ENCODE data around the gene ALMS1. TPM values are rescaled to one million over a fixed set of nuclear protein-coding genes. Genes with fewer than 3 reads are reported as not detected.
"Not testable (repeated sequence)": the region's sequence is repeated elsewhere in the genome, so short reads cannot be mapped to it uniquely, and the experiment has no call there.

ALMS1 gene
- total RNA-seq, 2 experiments from 2014 or later: 15.4 to 15.8 TPM

GRCh38 chr2:73414696-73415095 lies 29.1 kb downstream of the ALMS1 start:
- DNase-seq: no peak
- CTCF ChIA-PET: no interaction called here
- intact Hi-C loops (cut with micrococcal nuclease): no loop called here
- peaks cover 7% of the 10 kb centered on the region for H3K4me1 Mint-ChIP-seq (ENCODE audit: low read depth)
- no peaks in the 10 kb centered on the region for H3K27me3 Mint-ChIP-seq (ENCODE audit: low read depth)
- H3K4me3 Mint-ChIP-seq: no peak overlapping the region
- H3K36me3 Mint-ChIP-seq (ENCODE audit: low read depth): peaks cover 12% of the 10 kb centered on the region
- H3K9me3 Mint-ChIP-seq: no peaks in the 10 kb centered on the region
- H3K27ac Mint-ChIP-seq: no peak overlapping the region

GRCh38 chr2:73415906-73416305 lies 30.3 kb downstream of the ALMS1 start:
- no peak for DNase-seq
- Mint-ChIP-seq H3K27ac (no peak overlapping the region), H3K4me3 (no peak overlapping the region), H3K27me3 (ENCODE audit: low read depth) (no peaks in the 10 kb centered on the region), H3K36me3 (ENCODE audit: low read depth) (peaks cover 14% of the 10 kb centered on the region), H3K9me3 (no peaks in the 10 kb centered on the region), H3K4me1 (ENCODE audit: low read depth) (peaks cover 7% of the 10 kb centered on the region)
- CTCF ChIA-PET: no interaction called here
- intact Hi-C loops (cut with micrococcal nuclease): no loop called here

- peaks cover 7% of the 10 kb centered on the region for H3K4me1 Mint-ChIP-seq (ENCODE audit: low read depth)
- no peak overlapping the region for H3K27ac Mint-ChIP-seq
- no peaks in the 10 kb centered on the region for H3K9me3 Mint-ChIP-seq
- CTCF ChIA-PET: no interaction called here
- no peak overlapping the region for H3K4me3 Mint-ChIP-seq
- no peaks in the 10 kb centered on the region for H3K27me3 Mint-ChIP-seq (ENCODE audit: low read depth)
- intact Hi-C loops (cut with micrococcal nuclease): no loop called here
- H3K36me3 Mint-ChIP-seq (ENCODE audit: low read depth): peaks cover 12% of the 10 kb centered on the region
- DNase-seq: no peak
Measured at GRCh38 chr2:73418343-73418742, 32.7 kb downstream of the ALMS1 start.

DNA sequence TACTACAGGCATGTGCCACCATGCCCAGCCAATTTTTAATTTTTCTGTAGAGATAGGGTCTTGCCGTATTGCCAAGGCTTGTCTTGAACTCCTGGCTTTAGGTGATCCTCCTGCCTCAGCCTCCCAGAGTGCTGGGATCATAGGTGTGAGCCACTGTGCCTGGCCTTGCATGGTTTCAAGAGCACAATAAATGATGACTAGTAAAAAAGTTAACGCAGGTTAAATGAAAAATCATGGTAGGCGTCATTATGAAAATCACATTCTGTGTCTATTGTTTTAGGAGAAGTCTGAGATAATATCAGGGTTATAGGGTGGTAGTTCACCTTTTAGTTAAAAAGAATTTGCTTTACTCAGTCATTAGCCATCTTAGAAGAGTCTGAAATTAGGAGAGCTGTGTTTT lies 38.3 kb downstream of the ALMS1 start:
- peaks cover 23% of the 10 kb centered on the region for H3K36me3 Mint-ChIP-seq (ENCODE audit: low read depth)
- H3K4me1 Mint-ChIP-seq (ENCODE audit: low read depth): no peaks in the 10 kb centered on the region
- intact Hi-C loops (cut with micrococcal nuclease): no loop called here
- H3K27me3 Mint-ChIP-seq (ENCODE audit: low read depth): no peaks in the 10 kb centered on the region
- no peak overlapping the region for H3K4me3 Mint-ChIP-seq
- H3K27ac Mint-ChIP-seq: no peak overlapping the region
- CTCF ChIA-PET: no interaction called here
- no peaks in the 10 kb centered on the region for H3K9me3 Mint-ChIP-seq
- no peak for DNase-seq

- CTCF ChIA-PET: interaction anchor here (0.9 kb wide), 1 partner anchor 20 kb away, joined by 3 read pairs; no protein-coding TSS in a partner anchor
- H3K27me3 Mint-ChIP-seq (ENCODE audit: low read depth): no peaks in the 10 kb centered on the region
- no peak for DNase-seq
- H3K4me3 Mint-ChIP-seq: no peak overlapping the region
- intact Hi-C loops (cut with micrococcal nuclease): no loop called here
- H3K36me3 Mint-ChIP-seq (ENCODE audit: low read depth): peaks cover 20% of the 10 kb centered on the region
- H3K4me1 Mint-ChIP-seq (ENCODE audit: low read depth): no peaks in the 10 kb centered on the region
- no peaks in the 10 kb centered on the region for H3K9me3 Mint-ChIP-seq
- no peak overlapping the region for H3K27ac Mint-ChIP-seq
Measured at GRCh38 chr2:73426176-73426575, 40.5 kb downstream of the ALMS1 start.

- intact Hi-C loops (cut with micrococcal nuclease): no loop called here
- no peak overlapping the region for H3K27ac Mint-ChIP-seq
- no peaks in the 10 kb centered on the region for H3K4me1 Mint-ChIP-seq (ENCODE audit: low read depth)
- CTCF ChIA-PET: interaction anchor here (0.6 kb wide), 1 partner anchor 758 kb away, joined by 4 read pairs; no protein-coding TSS in a partner anchor
- no peaks in the 10 kb centered on the region for H3K27me3 Mint-ChIP-seq (ENCODE audit: low read depth)
- H3K4me3 Mint-ChIP-seq: no peak overlapping the region
- H3K9me3 Mint-ChIP-seq: no peaks in the 10 kb centered on the region
- DNase-seq: no peak
- peaks cover 14% of the 10 kb centered on the region for H3K36me3 Mint-ChIP-seq (ENCODE audit: low read depth)
Measured at GRCh38 chr2:73436019-73436418, 50.4 kb downstream of the ALMS1 start.

DNA sequence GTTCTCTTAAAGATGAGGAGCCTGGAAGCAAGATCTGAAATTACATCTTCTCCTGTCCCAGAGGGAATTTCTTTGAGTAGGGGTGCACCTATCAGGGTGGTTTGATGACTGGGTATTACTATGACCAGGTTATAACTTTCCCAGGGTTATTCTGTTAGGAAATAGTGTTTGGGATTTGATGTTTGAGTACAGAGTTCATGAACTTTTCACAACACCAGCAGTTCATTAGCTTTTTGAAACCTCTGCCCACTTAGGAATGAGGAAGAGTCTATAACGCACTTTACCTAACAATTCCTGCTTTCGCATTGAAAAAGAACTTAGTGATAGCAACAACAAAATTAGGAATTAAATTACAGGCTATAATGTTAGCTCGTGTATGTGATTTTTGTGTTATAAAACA lies 58.6 kb downstream of the ALMS1 start:
- DNase-seq: no peak
- CTCF ChIA-PET: no interaction called here
- H3K27me3 Mint-ChIP-seq (ENCODE audit: low read depth): no peaks in the 10 kb centered on the region
- no peak overlapping the region for H3K27ac Mint-ChIP-seq
- H3K36me3 Mint-ChIP-seq (ENCODE audit: low read depth): peaks cover 44% of the 10 kb centered on the region
- H3K9me3 Mint-ChIP-seq: no peaks in the 10 kb centered on the region
- no peaks in the 10 kb centered on the region for H3K4me1 Mint-ChIP-seq (ENCODE audit: low read depth)
- no peak overlapping the region for H3K4me3 Mint-ChIP-seq
- intact Hi-C loops (cut with micrococcal nuclease): no loop called here

DNA sequence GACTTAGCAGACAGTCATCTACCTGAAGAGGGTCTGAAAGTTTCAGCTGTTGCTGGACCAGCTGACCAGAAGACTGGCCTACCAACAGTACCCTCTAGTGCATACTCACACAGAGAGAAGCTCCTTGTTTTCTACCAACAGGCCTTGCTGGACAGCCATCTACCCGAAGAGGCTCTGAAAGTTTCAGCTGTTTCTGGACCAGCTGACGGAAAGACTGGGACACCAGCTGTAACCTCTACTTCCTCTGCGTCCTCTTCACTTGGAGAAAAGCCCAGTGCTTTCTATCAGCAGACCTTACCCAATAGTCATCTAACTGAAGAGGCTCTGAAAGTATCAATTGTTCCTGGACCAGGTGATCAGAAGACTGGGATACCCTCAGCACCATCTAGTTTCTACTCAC lies 63.2 kb downstream of the ALMS1 start:
- H3K27ac Mint-ChIP-seq: no peak overlapping the region
- H3K9me3 Mint-ChIP-seq: no peaks in the 10 kb centered on the region
- H3K27me3 Mint-ChIP-seq (ENCODE audit: low read depth): no peaks in the 10 kb centered on the region
- no peaks in the 10 kb centered on the region for H3K4me1 Mint-ChIP-seq (ENCODE audit: low read depth)
- H3K36me3 Mint-ChIP-seq (ENCODE audit: low read depth): peaks cover 54% of the 10 kb centered on the region
- H3K4me3 Mint-ChIP-seq: no peak overlapping the region
- DNase-seq: no peak
- intact Hi-C loops (cut with micrococcal nuclease): no loop called here
- CTCF ChIA-PET: interaction anchor here (0.6 kb wide), 1 partner anchor 27 kb away, joined by 3 read pairs; no protein-coding TSS in a partner anchor

DNA sequence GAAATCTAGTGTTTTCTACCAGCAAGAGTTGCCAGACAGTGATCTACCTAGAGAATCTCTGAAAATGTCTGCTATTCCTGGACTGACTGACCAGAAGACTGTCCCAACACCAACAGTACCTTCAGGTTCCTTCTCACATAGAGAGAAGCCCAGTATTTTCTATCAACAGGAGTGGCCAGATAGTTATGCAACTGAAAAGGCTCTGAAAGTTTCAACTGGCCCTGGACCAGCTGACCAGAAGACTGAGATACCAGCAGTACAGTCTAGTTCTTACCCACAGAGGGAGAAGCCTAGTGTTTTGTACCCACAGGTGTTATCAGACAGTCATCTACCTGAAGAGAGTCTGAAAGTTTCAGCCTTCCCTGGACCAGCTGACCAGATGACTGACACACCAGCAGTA lies 63.8 kb downstream of the ALMS1 start:
- intact Hi-C loops (cut with micrococcal nuclease): no loop called here
- Mint-ChIP-seq H3K4me1 (ENCODE audit: low read depth) (no peaks in the 10 kb centered on the region), H3K27me3 (ENCODE audit: low read depth) (no peaks in the 10 kb centered on the region), H3K4me3 (no peak overlapping the region), H3K9me3 (no peaks in the 10 kb centered on the region), H3K27ac (no peak overlapping the region), H3K36me3 (ENCODE audit: low read depth) (peaks cover 52% of the 10 kb centered on the region)
- DNase-seq: no peak
- CTCF ChIA-PET: no interaction called here

GRCh38 chr2:73451263-73451972 lies 65.8 kb downstream of the ALMS1 start:
- Mint-ChIP-seq H3K27me3 (ENCODE audit: low read depth) (no peaks in the 10 kb centered on the region), H3K4me1 (ENCODE audit: low read depth) (no peaks in the 10 kb centered on the region), H3K36me3 (ENCODE audit: low read depth) (peaks cover 58% of the 10 kb centered on the region), H3K27ac (no peak overlapping the region), H3K9me3 (no peaks in the 10 kb centered on the region), H3K4me3 (no peak overlapping the region)
- CTCF ChIA-PET: no interaction called here
- intact Hi-C loops (cut with micrococcal nuclease): no loop called here
- no peak for DNase-seq

- DNase-seq: no peak
- Mint-ChIP-seq H3K36me3 (ENCODE audit: low read depth) (peaks cover 51% of the 10 kb centered on the region), H3K9me3 (peaks cover 6% of the 10 kb centered on the region), H3K27ac (no peak overlapping the region), H3K4me1 (ENCODE audit: low read depth) (no peaks in the 10 kb centered on the region), H3K27me3 (ENCODE audit: low read depth) (no peaks in the 10 kb centered on the region), H3K4me3 (no peak overlapping the region)
- intact Hi-C loops (cut with micrococcal nuclease): no loop called here
- CTCF ChIA-PET: no interaction called here
Measured at GRCh38 chr2:73457982-73458381, 72.3 kb downstream of the ALMS1 start.

GRCh38 chr2:73462388-73462787 lies 76.8 kb downstream of the ALMS1 start:
- Mint-ChIP-seq H3K9me3 (peaks cover 13% of the 10 kb centered on the region), H3K36me3 (ENCODE audit: low read depth) (peaks cover 22% of the 10 kb centered on the region)
- H3K27ac Mint-ChIP-seq; H3K27me3 Mint-ChIP-seq (ENCODE audit: low read depth); DNase-seq; H3K4me3 Mint-ChIP-seq; H3K4me1 Mint-ChIP-seq (ENCODE audit: low read depth); CTCF ChIA-PET; intact Hi-C loops (cut with micrococcal nuclease): not testable (repeated sequence)

- H3K4me1 Mint-ChIP-seq (ENCODE audit: low read depth): no peaks in the 10 kb centered on the region
- no peaks in the 10 kb centered on the region for H3K27me3 Mint-ChIP-seq (ENCODE audit: low read depth)
- H3K36me3 Mint-ChIP-seq (ENCODE audit: low read depth): no peaks in the 10 kb centered on the region
- DNase-seq: no peak
- CTCF ChIA-PET: no interaction called here
- peaks cover 5% of the 10 kb centered on the region for H3K9me3 Mint-ChIP-seq
- no peak overlapping the region for H3K27ac Mint-ChIP-seq
- intact Hi-C loops (cut with micrococcal nuclease): no loop called here
- H3K4me3 Mint-ChIP-seq: no peak overlapping the region
Measured at GRCh38 chr2:73468376-73468775, 82.7 kb downstream of the ALMS1 start.
